ENCODE measurements around the gene GRAMD1B.
A peak's percentile ranks its signal among the peaks of the same experiment; 100 is the strongest.
"Not testable (repeated sequence)": the region's sequence is repeated elsewhere in the genome, so short reads cannot be mapped to it uniquely, and the experiment has no call there.

The GRAMD1B gene

GRCh38 chr11:123509737-123510578, 79.9 kb downstream of the GRAMD1B start:
- no peak for DNase-seq (ENCODE audit: low read depth in 3 of 3)

- DNase-seq (ENCODE audit: low read depth in 3 of 3): no peak
Measured at GRCh38 chr11:123510579-123510905, 80.5 kb downstream of the GRAMD1B start.

- peak; percentile 31 to 40 (median 31) for DNase-seq (ENCODE audit: low read depth in 3 of 3)
Measured at GRCh38 chr11:123511037-123511870, 81.2 kb downstream of the GRAMD1B start.

- not testable (repeated sequence) for DNase-seq (ENCODE audit: low read depth in 3 of 3)
Measured at GRCh38 chr11:123513309-123513708, 83.2 kb downstream of the GRAMD1B start.

GRCh38 chr11:123516238-123516637, 86.2 kb downstream of the GRAMD1B start:
- no peak for DNase-seq (ENCODE audit: low read depth in 3 of 3)

- DNase-seq (ENCODE audit: low read depth in 3 of 3): no peak
Measured at GRCh38 chr11:123517559-123518364, 87.7 kb downstream of the GRAMD1B start.

GRCh38 chr11:123518496-123519054, 88.5 kb downstream of the GRAMD1B start:
- DNase-seq (ENCODE audit: low read depth in 3 of 3): no peak

- DNase-seq (ENCODE audit: low read depth in 3 of 3): no peak
Measured at GRCh38 chr11:123519055-123519796, 89.2 kb downstream of the GRAMD1B start.

GRCh38 chr11:123519797-123520193, 89.7 kb downstream of the GRAMD1B start:
- no peak for DNase-seq (ENCODE audit: low read depth in 3 of 3)

GRCh38 chr11:123520476-123520875, 90.4 kb downstream of the GRAMD1B start:
- DNase-seq (ENCODE audit: low read depth in 3 of 3): not testable (repeated sequence)

- DNase-seq (ENCODE audit: low read depth in 3 of 3): no peak
Measured at GRCh38 chr11:123521001-123521400, 90.9 kb downstream of the GRAMD1B start.

- DNase-seq (ENCODE audit: low read depth in 3 of 3): no peak
Measured at GRCh38 chr11:123521930-123522329, 91.9 kb downstream of the GRAMD1B start.

GRCh38 chr11:123523539-123523938, 93.5 kb downstream of the GRAMD1B start:
- no peak for DNase-seq (ENCODE audit: low read depth in 3 of 3)

GRCh38 chr11:123525097-123525496, 95.0 kb downstream of the GRAMD1B start:
- DNase-seq (ENCODE audit: low read depth in 3 of 3): no peak

- DNase-seq (ENCODE audit: low read depth in 3 of 3): no peak
Measured at GRCh38 chr11:123525511-123525918, 95.4 kb downstream of the GRAMD1B start.

- DNase-seq (ENCODE audit: low read depth in 3 of 3): no peak
Measured at GRCh38 chr11:123526027-123526805, 96.1 kb downstream of the GRAMD1B start.

GRCh38 chr11:123526918-123527317, 96.8 kb downstream of the GRAMD1B start:
- no peak for DNase-seq (ENCODE audit: low read depth in 3 of 3)

- no peak for DNase-seq (ENCODE audit: low read depth in 3 of 3)
Measured at GRCh38 chr11:123527526-123527925, 97.5 kb downstream of the GRAMD1B start.

GRCh38 chr11:123527947-123528346, 97.9 kb downstream of the GRAMD1B start:
- DNase-seq (ENCODE audit: low read depth in 3 of 3): no peak

GRCh38 chr11:123531325-123531724, 101.3 kb downstream of the GRAMD1B start:
- DNase-seq (ENCODE audit: low read depth in 3 of 3): no peak

Data from stimulated activated CD4-positive, alpha-beta T cell treated with anti-CD3 and anti-CD28 coated beads, TNF-alpha, amount 100 ng/mL, for 4 hours (primary cell).